Suppressor macrophage treated with lipopolysaccharide for 1 hour (primary cell): Measurements from ENCODE around the gene UBA52.

ENCODE experiments used
- DNase-seq, 3 donors: peaks; one replicate each; pipeline ENCODE4 v3.0.0-alpha.2; 2020 to 2022

UBA52 gene

DNA sequence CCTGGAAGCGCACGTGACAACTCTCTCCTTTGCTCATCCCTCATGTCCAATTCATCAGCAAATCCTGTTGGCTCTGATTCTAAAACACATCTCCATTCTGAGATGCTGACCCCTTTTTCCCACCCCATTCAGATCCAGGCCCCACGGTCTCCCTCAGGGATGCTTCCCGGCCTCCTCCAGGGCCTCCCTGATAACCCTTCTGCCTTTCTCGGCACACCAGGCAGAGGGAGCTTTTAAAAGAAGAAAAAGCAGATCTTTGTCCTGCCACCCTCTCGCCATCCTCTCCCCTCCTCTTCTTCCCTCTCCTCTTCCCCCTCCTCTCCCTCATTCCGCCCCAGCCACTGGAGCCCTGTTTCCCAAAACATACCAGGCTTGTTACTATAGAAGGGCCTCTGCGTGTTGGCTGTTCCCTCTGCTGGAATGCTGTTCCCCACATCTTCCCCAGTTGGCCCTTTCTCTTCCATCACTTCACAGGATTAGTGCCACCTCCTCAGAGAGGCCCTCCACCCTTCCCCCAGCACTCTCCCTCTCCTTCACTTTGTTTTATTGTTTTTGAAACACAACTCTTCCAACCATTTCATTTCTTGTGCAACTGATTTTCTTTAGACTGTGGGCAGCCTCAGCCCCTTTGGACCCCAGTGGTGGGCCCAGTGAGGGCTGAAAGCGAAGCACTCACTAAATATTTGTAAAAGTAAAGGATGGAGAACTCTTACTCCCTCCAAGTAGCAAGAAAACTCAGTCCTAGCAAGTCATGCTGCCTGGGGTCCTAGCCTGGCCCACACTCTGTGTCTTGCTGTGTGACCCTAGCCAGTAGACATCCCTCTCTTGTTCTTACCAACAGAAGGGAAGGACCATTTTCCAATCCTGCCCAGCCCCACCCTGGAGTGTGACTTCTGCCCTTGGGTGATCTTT lies 37.4 kb downstream of the UBA52 start:
- DNase-seq, result no peak

- DNase-seq, result no peak
Measured at GRCh38 chr19:18609717-18610051, 38.0 kb downstream of the UBA52 start.

DNA sequence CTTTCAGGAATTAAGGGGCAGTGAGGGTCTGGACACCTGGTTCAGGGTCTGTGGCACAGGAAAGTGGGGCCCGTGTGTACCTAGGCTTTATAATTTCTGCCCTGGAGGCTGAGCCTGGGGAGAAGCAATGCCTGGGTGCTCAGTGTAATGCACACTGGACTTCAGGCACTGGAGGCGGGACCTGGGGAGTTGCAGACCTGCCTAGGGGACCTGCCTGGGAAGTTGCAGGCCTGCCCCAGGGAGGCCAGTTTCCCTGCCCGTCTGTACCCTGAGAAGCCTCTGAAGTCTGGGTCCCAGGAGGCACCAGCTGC lies 38.5 kb downstream of the UBA52 start:
- no peak for DNase-seq

DNA sequence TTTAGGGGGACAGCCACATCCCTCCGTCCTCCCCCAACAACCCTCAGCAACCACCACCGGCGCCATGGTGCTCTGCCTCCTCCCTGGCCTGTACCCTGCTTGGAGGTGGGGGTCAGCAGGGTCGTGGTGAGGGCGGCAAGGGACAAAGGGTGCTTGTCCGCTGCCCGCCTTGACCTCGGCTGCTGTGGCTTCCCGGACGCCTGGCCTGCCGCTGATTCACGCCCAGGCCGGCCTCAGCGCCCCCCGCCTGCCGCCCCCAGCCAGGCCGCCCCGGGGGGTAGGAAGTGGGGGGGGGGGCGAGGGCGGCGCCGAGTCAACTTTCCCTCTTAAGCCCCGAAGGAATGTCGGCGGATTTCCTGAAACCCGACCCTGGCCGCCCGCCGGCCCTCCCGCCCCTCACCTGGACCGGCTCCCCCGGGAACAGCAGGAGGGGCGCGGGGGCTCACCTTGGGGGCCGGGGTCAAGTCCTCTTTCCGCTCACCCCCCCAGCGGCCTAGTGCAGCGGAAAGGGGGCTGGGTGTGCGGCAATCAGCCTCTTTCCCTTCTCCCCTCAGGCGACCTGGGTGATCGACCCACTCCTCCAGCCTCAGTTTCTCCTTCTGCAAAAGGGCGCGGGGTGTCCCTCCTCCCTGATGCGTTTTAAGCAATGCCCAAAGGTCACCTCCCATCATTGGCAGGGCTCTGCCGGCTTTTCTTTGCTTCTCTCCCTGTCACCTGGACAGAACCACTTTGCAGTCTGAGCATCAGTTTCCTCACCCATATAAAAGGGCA lies 39.1 kb downstream of the UBA52 start:
- DNase-seq, result no peak

DNA sequence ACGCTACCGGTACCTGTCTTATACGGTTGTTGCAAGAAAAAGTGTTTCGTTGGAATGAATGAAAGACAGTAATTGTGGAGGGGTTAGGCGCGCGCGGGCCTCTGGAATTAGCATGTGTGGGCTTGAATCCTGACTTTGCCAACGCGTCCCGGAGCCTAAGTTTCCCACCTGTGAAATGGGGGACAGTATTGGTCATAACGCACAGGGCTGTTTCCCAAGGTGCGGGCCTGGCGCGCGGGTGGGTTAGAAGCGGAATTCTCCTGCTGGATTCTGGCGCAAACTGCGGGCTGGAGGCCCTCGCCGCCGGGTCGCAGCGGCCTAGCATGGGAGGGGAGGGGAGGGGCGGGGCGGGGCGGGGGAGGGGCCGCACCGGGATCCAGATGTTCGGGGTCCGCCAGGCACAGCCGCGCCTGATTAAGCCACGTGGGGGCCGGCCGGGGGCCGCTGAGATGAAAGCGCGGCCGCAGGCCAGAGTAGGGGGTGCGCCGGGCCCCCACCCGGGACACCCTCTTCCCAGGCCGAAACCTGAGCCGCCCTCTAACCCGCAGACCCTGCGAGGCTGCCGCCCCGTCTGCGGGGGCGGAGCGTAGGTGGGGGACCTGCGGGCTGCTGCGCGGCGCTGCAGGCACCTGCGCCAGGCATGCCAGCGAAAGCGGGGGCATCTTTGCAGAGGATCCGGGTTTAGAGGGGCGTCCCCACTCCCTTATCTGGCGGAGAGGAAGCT lies 39.8 kb downstream of the UBA52 start:
- no peak for DNase-seq

DNA sequence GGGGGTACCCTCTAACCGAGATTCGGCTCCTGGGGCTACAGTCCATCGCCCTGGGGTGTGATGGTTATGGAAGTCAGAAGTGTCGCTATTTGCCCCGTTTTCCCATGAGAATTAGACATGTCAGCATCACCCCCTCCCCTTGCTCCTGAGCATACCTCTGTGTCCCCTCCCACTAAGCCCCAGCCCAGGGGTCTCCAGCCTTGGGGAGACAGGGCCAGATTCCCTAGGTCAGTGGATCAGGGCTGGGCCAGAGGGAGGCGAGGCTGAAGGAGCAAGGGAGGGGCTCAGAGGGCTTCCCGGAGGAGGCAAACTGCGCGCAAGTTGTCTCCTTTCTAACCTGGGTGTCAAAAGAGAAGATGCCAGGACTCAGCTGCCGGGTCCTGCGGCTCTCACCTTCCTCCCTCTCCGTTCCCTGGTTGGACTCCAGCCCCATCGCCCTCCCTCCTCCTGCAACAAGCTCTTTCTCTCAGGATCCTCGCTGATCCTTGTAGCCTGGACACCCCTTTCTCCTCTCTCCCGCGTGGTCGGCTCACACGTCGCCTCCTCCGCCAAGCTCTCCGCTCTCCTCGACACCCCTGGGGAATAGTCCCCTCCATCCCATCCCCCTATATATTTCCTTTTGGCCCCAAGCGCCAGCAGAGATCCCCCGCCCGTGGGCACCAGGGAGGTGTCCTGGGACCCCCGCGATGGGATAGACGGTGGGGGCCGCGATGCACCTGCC lies 40.6 kb downstream of the UBA52 start:
- no peak for DNase-seq

DNA sequence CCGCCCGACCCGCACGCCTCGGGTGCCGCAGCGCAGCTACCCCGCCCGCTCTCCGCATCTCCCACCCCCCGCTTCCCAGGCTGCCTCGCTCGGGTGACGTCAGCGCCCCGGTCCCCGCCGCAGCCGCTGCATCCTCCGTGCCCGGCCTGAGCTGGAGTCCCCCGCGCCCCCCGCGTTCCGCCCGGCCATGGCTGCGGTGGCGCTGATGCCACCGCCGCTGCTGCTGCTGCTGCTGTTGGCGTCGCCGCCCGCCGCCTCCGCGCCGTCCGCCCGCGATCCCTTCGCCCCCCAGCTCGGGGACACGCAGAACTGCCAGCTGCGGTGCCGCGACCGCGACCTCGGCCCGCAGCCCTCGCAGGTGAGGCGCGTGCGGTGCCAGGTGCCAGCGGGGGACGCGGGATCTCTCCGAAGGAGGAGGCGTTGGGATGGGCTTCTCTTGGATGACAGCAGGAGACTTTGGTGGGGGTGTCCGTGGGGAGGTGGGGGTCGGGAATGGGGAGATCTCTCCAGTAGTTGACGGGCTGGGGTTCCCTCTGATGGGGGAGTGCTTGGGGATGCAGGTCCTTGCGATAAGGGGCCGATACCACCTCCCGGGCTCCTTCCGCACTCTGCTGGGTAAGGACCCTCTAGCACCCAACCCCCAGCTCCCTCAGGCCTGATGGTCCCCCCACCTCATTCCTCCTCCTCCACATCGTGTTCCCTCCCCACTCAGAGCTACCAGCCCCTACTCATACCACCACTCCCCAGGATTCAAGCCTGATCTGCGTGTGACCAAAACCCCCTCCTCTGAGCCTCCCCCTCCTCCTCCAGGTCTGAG lies 41.3 kb downstream of the UBA52 start, which contains the start of gene TMEM59L:
TMEM59L (plus strand) TSS at position 99 of the 817 bp plus-strand sequence; CDS start at position 188, 89 bp downstream.
- DNase-seq, result peak in 2 of 3 donors; percentile 29 to 57

DNA sequence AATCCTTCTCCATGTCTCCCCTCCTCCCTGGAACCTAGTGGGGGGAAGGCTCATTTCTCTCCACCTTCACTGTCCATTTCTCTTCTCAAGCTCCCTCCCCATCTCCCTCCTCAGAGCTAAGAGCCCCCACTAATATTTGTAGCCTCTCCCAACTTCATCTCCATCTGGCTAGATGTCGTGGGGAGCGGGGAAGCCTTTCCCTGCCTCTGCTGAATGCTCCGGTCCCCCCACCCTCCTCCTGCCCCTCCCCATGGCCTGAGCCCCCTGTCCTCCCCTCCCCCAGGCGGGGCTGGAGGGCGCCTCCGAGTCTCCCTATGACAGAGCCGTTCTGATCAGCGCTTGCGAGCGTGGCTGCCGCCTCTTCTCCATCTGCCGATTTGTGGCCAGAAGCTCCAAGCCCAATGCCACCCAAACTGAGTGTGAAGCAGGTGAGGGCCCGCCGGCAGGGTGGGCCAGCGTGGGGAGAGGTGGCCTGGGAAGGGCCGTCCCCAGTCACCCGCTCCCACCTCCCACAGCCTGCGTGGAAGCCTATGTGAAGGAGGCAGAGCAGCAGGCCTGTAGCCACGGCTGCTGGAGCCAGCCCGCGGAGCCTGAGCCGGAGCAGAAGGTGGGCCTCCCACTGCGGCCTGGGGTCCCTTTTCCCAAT lies 42.1 kb downstream of the UBA52 start:
- DNase-seq, result no peak

GRCh38 chr19:18616023-18616422 lies 44.4 kb downstream of the UBA52 start:
- no peak for DNase-seq

DNA sequence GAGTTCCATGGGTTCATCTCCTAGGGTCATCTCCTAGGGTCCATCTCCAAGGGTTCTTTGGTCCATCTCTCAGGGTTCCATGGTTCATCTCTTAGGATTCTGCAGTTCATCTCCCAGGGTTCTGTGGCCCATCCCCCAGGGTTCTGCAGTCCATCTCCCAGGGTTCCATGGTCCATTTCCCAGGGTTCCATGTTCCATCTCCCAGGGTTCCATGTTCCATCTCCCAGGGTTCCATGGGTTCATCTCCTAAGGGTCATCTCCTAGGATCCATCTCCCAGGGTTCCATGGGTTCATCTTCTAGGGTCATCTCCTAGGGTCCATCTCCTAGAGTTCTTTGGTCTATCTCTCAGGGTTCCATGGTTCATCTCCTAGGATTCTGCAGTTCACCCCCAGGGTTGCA lies 45.9 kb downstream of the UBA52 start:
- DNase-seq, result no peak

DNA sequence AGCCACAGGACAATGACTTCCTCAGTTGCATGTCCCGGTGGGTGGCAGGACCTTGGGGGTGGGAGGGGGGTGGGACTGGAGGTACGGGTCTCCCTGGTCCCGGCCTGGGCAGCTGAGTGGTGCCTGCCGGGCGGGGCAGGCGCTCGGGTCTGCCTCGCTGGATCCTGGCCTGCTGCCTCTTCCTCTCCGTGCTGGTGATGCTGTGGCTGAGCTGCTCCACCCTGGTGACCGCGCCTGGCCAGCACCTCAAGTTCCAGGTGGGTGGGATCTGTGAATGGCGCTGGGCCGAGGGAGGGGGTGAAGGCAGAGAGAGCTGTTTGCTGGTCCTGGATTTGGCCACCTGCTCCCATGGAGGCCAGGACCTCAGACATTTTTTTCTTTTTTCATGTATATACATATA lies 46.6 kb downstream of the UBA52 start:
- no peak for DNase-seq

GRCh38 chr19:18620311-18620710 lies 48.7 kb downstream of the UBA52 start:
- no peak for DNase-seq

DNA sequence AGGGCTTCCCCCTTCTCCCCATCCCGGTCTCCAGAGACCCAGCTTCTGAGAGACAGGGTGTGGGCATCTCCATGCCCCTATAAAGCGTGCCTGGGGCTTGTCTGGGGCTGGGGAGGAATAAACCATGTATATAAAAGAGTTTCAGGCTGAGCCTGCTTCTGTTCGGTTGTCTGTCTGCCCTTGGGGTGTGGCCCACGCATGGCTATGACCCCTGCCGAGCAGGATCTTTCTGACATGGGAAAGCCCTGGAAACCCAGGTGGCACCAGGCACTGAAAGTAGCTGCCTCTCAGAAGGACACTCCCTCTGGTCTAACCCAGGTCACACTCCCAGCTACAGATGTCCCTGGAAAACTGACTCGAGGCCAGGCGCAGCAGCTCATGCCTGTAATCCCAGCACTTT lies 49.2 kb downstream of the UBA52 start:
- DNase-seq, result no peak

GRCh38 chr19:18626906-18627305 lies 55.2 kb downstream of the UBA52 start:
- DNase-seq, result no peak
